Right cardiac atrium (tissue), 5 donors: ENCODE measurements around the gene ANKRD63. TPM values are rescaled to one million over a fixed set of nuclear protein-coding genes. Genes with fewer than 3 reads are reported as not detected.

Experiments used
- ATAC-seq, 2 donors: fragments of 200-7000 bp; cut with Tn5 transposase; one replicate each; pipeline versions ENCODE4 v1.8.0 to v1.9.1; 2020; ENCODE audit warnings: moderate library complexity in 2 of 2, mild to moderate bottlenecking in 1 of 2
- DNase-seq, 3 donors: peaks; one replicate each; pipeline ENCODE4 v3.0.0-alpha.2; 2020
- H3K27ac ChIP-seq: one replicate; pipeline ENCODE4 v1.5.1; 2013; ENCODE audit warnings: mild to moderate bottlenecking, low read length, control low read depth, moderate library complexity
- H3K27me3 ChIP-seq: one replicate; pipeline ENCODE4 v1.6.1; 2013; ENCODE audit not compliant: control insufficient read depth, insufficient read depth
- H3K4me1 ChIP-seq: one replicate; pipeline ENCODE4 v1.6.1; 2013; ENCODE audit warnings: low read length; ENCODE audit not compliant: control insufficient read depth, insufficient read depth
- H3K4me3 ChIP-seq: one replicate; pipeline ENCODE4 v1.5.1; 2013; ENCODE audit warnings: low read length, control low read depth
- H3K9me3 ChIP-seq: one replicate; pipeline ENCODE4 v1.6.1; 2013; ENCODE audit warnings: low read length; ENCODE audit not compliant: control insufficient read depth
- WGBS: extraction: QIAGEN DNeasy Blood & Tissue Kit; methylation state at CpG from one replicate; pipeline ENCODE4 v1.1.7; 2013; 5-methylcytosine and 5-hydroxymethylcytosine counted together
- intact Hi-C, 4 donors: fragments of 100-400 bp; cut with DNase I; formaldehyde crosslinking; loops; one replicate each; pipeline versions ENCODE4 v1.11.0 to v1.14.0; 2022 to 2023
- polyA plus RNA-seq: library from polyadenylated mRNA; stranded (reverse); fragments of 200-250 nt; gene quantifications from one replicate; pipeline ENCODE4 v1.2.3, GENCODE V29; 2013
- total RNA-seq, 4 donors: library from RNA; stranded (reverse); fragmentation: NEBNext Ultra II Directional; extraction: Animal tissue kit (Norgen Biotek cat#: 25700); gene quantifications; one replicate each; pipeline ENCODE4 v1.2.1, GENCODE V29; 2021
- donor health status: healthy with polysubstance abuse.
- donor health status: DM: no; HTN: yes; CAD: no.
- donor health status: DM: no; HTN: no; CAD: no.
- donor health status: DM: no; HTN: yes; CAD: no; lungs with severe emphysema.
- donor health status: DM: yes; HTN: yes; CAD: no.

The ANKRD63 gene
- total and polyA plus RNA-seq, 5 donors, result 0.42 to 5.0 (median 4.3) TPM

DNA sequence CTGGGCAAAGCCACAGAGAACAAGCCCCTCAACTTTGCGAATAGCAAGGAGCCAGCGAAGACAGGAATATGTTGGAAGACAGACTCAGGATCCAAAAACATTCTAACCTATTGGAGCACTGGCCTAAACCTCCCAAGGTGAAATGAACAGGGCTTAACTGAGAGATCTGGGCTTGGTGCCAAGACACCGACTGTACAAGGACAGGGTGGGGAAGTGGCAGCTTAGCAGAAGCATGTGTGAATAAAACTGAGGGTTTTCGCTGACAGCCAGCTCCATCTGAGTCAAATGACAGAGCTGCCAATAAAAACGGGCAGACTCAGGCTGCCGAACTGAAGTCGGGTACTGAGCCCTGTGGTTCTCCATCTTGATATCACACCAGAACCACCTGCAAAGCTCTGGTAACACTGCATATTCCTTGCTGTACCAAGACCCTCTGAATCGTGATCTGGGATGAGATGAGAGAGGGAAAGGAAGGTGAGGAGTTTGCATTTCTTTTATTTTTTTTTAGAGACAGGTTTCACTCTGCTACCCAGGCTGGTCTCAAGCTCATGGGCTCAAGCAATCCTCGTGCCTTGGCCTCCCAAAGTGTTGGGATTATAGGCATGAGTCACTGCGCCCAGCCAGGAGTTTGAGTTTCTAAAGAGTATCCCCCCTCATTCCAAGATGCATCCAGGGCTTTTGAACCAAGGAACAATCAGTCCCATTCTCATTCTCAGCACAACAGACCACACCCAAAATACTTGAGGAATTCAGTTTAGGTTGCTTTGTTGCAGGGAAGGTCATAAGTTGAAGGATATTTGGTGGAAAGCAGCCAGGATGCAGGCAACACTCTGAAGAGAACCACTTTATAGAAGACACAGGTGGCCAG is 30.9 kb upstream of the ANKRD63 start:
- DNase-seq (peak in 2 of 3 donors; percentile 52 to 81), ATAC-seq (peak; percentile 51 to 65)
- Histone ChIP-seq H3K4me3 (no peak overlapping the region), H3K27me3 (no peaks in the 10 kb centered on the region), H3K9me3 (no peaks in the 10 kb centered on the region), H3K27ac (peak overlapping the region; percentile 23), H3K4me1 (no peaks in the 10 kb centered on the region)
- WGBS, result 35% methylated on average over 10 of the region's 10 CpGs
- intact Hi-C loops, result loop anchor here in 1 of 4 donors (5.0 kb wide), 1 partner anchor 36 kb away; no protein-coding TSS in a partner anchor

DNA sequence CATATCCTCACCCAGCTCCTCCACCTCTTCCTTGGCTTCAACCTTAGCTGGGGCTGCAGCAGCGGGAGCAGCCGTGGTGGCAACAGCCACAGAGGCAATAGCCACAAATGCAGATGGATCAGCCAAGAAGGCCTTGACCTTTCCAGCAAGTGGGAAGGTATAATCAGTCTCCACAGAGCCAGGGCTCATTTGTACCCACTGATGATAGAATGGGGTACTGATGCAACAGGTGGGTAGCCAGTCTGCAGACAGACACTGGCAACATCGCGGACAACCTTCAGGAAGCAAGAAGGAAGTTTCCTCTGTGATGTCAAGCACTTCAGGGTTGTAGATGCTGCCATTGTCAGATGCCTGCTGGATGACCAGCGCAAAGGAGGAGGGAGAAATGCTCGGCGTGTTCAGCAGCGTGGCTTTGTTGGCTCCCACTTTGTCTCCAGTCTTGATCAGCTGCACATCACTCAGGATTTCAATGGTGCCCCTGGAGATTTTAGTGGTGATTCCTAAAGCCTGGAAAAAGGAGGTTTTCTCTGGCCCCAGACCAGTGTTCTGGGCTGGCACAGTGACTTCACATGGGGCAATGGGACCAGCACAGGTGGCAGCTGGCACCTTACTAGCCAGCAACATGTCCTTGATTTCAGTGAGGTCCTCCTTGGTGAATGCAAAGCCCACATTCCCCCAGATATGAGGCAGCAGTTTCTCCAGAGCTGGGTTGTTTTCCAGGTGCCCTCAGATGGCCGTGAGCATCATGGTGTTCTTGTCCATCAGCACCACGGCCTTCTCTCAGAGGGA is 29.7 kb upstream of the ANKRD63 start:
- Histone ChIP-seq H3K4me3 (no peak overlapping the region), H3K4me1 (no peaks in the 10 kb centered on the region), H3K27ac (no peak overlapping the region), H3K27me3 (no peaks in the 10 kb centered on the region), H3K9me3 (no peaks in the 10 kb centered on the region)
- DNase-seq (no peak), ATAC-seq (no peak)
- intact Hi-C loops, result loop anchor here in 1 of 4 donors (5.0 kb wide), 1 partner anchor 35 kb away; no protein-coding TSS in a partner anchor
- 86% methylated on average over 10 of the region's 10 CpGs for WGBS

DNA sequence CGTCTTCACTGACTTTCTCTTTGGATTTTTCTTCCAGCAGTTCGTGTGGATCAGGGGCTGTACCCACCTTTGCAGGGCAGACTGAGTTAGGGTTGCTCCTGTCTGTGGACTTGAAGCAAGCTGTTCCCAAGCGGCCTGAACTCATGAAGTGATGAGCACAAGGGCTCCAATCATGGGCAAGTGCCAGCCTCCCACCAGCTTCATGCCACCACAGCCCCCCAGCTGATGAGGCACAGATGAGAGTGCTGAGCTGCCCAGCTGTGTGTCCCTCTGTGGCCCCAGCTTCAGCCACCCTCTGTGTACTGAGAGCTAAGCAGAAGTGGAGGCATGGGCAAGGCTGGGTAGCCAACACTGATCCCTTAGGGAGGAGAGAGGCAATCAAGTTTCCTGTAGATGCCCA is 28.1 kb upstream of the ANKRD63 start:
- ATAC-seq (no peak), DNase-seq (no peak)
- Histone ChIP-seq H3K9me3 (no peaks in the 10 kb centered on the region), H3K27ac (no peak overlapping the region), H3K4me1 (no peaks in the 10 kb centered on the region), H3K27me3 (no peaks in the 10 kb centered on the region), H3K4me3 (no peak overlapping the region)
- 61% methylated on average over 3 of the region's 3 CpGs for WGBS
- intact Hi-C loops, result loop anchor here in 3 of 4 donors (2.0 to 5.0 kb wide), 2 partner anchors 32 to 34 kb away; no protein-coding TSS in a partner anchor

DNA sequence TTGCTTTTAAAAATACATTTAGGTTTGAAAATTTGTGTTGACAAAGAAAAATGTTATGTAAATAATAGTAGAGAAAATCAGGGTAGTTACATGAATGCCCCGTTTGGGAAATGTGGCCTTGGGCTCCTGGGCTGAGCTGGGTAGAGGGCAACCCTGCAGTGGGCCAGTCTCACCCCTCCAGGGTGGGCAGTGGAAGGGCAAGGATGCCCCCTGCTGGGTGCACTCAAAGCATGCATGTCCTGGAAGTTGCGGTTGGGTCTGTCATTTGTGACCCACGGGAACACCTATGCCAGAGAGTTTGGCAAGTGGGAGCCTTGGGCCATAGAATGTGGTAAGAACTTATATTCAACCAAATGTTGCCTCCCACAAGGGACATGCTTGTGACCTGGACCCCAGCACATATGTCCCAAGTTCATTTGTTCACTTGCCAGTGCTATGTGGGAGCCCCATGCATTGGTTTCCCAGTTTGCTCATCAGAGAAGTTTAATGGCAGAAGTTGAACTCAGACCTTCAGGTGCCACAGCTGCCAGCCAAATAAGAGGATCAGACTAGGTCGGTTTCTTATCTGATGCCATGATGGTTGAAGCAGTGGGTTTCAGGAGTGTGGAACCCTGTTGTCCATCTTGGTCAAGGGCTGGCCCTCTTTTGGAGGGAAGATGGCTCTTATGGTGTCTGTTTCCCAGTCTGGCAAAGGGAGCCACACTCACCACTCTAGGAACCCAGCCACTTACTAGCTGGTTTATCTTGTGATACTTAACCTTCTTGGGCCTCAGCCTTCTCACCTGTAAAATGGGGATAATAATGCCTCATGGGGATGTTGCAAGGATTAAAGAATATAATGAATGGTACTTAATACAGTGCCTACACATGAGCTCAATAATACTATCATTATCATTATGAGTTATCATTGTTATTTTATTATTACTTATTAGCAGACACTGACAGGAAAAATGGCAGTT is 27.4 kb upstream of the ANKRD63 start:
- intact Hi-C loops, result loop anchor here in 3 of 4 donors (2.0 to 5.0 kb wide), 2 partner anchors 31 to 33 kb away; no protein-coding TSS in a partner anchor
- H3K4me3 ChIP-seq, result no peak overlapping the region
- no peaks in the 10 kb centered on the region for H3K9me3 ChIP-seq
- ATAC-seq (peak; percentile 70), DNase-seq (peak; percentile 61 to 87 (median 82))
- no peaks in the 10 kb centered on the region for H3K4me1 ChIP-seq
- H3K27me3 ChIP-seq, result no peaks in the 10 kb centered on the region
- 13% methylated on average over 4 of the region's 4 CpGs for WGBS
- no peak overlapping the region for H3K27ac ChIP-seq

- Histone ChIP-seq H3K4me3 (no peak overlapping the region), H3K4me1 (no peaks in the 10 kb centered on the region), H3K27me3 (no peaks in the 10 kb centered on the region), H3K9me3 (no peaks in the 10 kb centered on the region), H3K27ac (no peak overlapping the region)
- DNase-seq (no peak), ATAC-seq (no peak)
- 66% methylated on average over 8 of the region's 8 CpGs for WGBS
- intact Hi-C loops, result no loop called here
These were observed 26.5 kb upstream of the ANKRD63 start for GRCh38 chr15:40309344-40309862.

DNA sequence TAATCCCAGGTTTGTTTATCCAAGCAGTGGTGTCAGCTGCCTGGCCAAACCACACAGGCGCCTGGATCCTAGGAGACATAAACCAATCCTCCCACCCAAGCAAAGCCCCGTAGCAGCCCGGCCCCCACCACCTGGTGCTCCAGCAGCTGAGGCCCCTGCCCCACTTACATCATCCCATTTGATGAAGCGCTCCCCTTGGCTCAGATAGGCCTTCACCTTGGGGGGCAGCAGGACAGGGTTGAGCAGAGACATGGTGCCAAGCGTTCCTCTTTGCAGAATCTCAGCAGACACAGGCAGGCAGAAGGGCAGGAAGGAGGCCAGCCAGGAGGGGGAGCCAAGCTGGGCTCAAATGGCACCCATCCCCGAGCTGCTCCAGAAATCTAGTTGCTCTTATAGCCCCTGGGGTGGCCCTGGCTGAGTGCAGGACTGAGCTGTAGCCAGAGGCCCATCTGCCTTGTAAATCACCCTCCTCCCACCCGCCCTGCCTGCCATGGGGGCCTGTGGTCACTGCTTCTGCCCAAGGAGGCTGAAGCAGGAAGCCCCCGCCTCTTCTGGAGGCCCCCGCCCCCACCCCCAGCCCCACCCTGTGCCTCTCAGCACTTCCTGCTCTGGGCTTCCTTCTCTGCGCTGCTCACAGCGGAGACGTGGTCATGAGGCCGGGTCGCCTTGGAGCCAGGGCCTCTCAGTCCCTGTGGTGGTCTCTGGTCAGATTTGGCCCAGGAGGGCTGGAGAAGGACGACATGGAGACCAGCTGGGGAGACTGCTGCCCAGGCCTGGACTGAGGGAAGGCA is 24.8 kb upstream of the ANKRD63 start, which contains the start of gene PLCB2:
PLCB2 (minus strand) TSS at position 515 of the 791 bp plus-strand sequence; CDS start at position 252, 263 bp downstream.
- intact Hi-C loops, result no loop called here
- Histone ChIP-seq H3K4me3 (peak within 1 kb of the TSS; percentile 4), H3K4me1 (no peaks in the 10 kb centered on the region), H3K27ac (peak within 1 kb of the TSS; percentile 43), H3K27me3 (no peaks in the 10 kb centered on the region), H3K9me3 (no peaks in the 10 kb centered on the region)
- DNase-seq, result peak; percentile 49 to 80 (median 76)
- peak; percentile 48 to 67 for ATAC-seq
- 51% methylated on average over 15 of the region's 15 CpGs for WGBS

GRCh38 chr15:40306908-40307307 is 24.0 kb upstream of the ANKRD63 start:
- ATAC-seq, result no peak
- intact Hi-C loops, result no loop called here
- Histone ChIP-seq H3K27me3 (no peaks in the 10 kb centered on the region), H3K27ac (no peak overlapping the region), H3K4me3 (no peak overlapping the region), H3K9me3 (no peaks in the 10 kb centered on the region), H3K4me1 (no peaks in the 10 kb centered on the region)
- DNase-seq, result peak in 1 of 3 donors; percentile 42
- 81% methylated on average over 7 of the region's 7 CpGs for WGBS

DNA sequence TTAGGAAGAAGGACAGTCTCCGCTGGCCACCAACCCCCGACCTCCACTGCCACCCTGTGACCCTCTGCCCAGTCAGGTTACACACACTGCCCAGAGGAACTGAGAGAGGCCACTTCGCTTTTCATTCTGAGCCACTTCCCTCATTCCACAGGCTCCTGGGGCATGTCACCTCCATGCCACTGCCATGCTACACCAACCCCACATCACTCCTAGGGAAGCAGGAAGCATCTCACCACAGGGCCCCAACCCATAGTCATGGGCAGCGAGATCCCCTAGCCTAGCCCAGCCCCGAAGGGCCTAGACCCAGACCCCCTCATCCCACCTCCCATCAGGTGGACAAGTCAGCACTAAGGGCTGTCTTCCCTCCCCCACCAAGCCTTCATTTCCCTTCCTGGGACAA is 23.5 kb upstream of the ANKRD63 start:
- peak in 1 of 3 donors; percentile 48 for DNase-seq
- no peak overlapping the region for H3K4me3 ChIP-seq
- H3K9me3 ChIP-seq, result no peaks in the 10 kb centered on the region
- WGBS, result 91% methylated on average over 5 of the region's 5 CpGs
- intact Hi-C loops, result no loop called here
- no peaks in the 10 kb centered on the region for H3K27me3 ChIP-seq
- H3K4me1 ChIP-seq, result no peaks in the 10 kb centered on the region
- peak in 1 of 2 donors; percentile 2 for ATAC-seq
- H3K27ac ChIP-seq, result no peak overlapping the region

GRCh38 chr15:40305281-40305680 is 22.4 kb upstream of the ANKRD63 start:
- Histone ChIP-seq H3K4me1 (no peaks in the 10 kb centered on the region), H3K4me3 (no peak overlapping the region), H3K27ac (no peak overlapping the region), H3K9me3 (no peaks in the 10 kb centered on the region), H3K27me3 (no peaks in the 10 kb centered on the region)
- intact Hi-C loops, result no loop called here
- ATAC-seq, result no peak
- WGBS, result 94% methylated on average over 4 of the region's 4 CpGs
- DNase-seq, result no peak
